GM21367 (cell line): ENCODE measurements around the gene FBN2.

Experiments used
- ATAC-seq: cut with Tn5 transposase; IDR thresholded peaks from one replicate; pipeline ENCODE4 v1.9.1; 2021; ENCODE audit not compliant: unreplicated experiment

Gene FBN2

GRCh38 chr5:128216285-128216684 lies 321.8 kb downstream of the FBN2 start:
- no peak for ATAC-seq

GRCh38 chr5:128213833-128214232 lies 324.2 kb downstream of the FBN2 start:
- ATAC-seq: no peak

GRCh38 chr5:128213340-128213739 lies 324.7 kb downstream of the FBN2 start:
- no peak for ATAC-seq

DNA sequence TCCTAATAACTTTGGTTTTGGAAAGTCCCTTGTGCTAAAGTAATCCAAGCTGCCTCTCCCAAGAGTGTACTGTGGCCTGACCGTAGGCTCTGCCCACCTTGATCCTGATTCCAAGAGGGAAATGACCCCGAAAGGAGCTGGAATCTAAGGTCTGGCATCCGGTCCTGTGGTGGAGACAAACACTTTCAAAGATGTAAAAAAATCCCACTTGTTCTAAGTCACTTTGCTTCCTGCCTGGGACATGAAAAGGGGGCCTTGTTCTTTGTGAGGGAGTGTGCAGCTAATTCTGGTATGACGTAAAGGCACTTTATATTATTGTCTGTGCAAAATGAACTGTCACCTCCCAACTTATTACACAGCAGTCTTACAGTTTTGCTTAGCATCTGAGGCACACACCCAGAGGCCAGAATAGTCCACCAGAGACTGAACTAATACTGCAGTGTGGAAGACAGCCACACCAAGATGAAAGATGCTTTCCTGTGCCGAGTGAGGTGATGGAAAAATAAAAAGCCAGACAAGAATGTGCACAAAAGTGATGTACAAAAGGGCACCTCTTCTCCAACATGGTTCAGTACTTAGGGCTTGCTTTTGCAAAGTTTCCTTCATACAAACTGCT lies 325.7 kb downstream of the FBN2 start:
- no peak for ATAC-seq

DNA sequence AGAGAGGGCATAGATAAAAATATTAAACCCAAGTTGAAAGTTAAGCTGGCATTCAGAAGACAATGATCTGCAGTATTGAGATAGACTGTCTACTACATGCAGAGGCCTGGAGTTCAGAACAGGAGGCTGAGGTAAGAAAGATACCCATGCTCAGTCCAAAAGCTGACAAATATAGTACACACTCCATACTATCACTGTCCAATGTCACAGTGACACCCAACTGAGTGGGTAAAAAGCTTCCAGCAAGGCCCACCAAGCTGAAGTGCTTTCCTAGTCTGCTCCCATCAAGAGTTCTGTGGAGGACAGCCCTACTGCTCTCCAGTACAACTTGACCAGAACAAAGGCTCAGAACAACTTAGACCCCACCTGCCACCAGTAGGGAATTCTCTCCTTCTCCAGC lies 329.6 kb downstream of the FBN2 start:
- ATAC-seq: no peak
